Loucy (cell line): ENCODE data around the gene SMDT1.

ENCODE experiments used
- EZH2phosphoT487 ChIP-seq: fragments of 200-600 bp; IDR thresholded peaks from 2 replicates; pipeline ENCODE4 v1.6.1; 2018; ENCODE audit warnings: antibody characterized with exemption, mild to moderate bottlenecking, moderate library complexity, borderline replicate concordance
- TF ChIP-seq, protein P1 (sequence below): fragments of 200-600 bp; sonication (generic); conservative IDR thresholded peaks from 2 replicates; pipeline ENCODE4 v1.5.1; 2014; ENCODE audit warnings: mild to moderate bottlenecking, antibody characterized with exemption, low read length

DNA sequence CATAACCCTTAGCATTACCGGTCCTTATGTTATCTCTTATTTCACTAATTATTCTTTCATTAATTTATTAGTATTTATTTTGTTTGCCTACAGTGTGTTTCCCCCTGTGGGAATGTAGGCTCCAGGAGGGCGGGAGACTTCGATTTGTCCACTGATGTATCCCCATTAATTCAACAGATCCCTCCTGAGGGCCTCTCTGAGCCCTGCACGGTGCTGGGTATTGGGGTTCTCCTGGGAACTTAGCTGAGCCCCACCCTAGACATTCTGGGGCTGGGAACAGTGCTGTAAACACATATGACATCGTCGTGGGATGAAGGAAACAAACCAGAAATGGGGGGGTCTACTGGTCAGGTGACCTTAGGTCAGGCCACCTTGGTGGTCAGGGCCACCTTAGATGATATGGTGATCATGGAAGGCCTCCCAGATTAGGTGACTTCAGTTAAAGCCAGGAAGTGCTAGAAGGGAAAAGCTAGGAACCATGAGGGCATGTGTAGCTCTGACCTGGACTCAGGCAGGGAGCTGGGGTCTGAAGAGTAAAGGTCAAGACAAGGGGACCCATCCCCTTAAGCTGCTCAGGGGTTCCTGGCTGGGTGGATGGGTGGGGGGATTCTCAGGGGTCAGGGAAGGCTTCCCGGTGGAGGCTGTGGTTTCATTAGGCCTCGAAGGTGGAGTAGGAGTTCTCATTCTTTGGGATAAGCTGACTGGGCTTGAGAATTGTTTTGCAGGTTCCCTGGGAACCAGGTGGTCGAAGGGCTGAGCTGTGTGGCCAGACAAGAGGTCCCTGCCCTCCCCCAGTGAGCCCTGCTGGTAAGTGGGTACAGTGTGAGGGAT lies 4.4 kb upstream of the SMDT1 start:
- TF ChIP-seq, protein P1, sequence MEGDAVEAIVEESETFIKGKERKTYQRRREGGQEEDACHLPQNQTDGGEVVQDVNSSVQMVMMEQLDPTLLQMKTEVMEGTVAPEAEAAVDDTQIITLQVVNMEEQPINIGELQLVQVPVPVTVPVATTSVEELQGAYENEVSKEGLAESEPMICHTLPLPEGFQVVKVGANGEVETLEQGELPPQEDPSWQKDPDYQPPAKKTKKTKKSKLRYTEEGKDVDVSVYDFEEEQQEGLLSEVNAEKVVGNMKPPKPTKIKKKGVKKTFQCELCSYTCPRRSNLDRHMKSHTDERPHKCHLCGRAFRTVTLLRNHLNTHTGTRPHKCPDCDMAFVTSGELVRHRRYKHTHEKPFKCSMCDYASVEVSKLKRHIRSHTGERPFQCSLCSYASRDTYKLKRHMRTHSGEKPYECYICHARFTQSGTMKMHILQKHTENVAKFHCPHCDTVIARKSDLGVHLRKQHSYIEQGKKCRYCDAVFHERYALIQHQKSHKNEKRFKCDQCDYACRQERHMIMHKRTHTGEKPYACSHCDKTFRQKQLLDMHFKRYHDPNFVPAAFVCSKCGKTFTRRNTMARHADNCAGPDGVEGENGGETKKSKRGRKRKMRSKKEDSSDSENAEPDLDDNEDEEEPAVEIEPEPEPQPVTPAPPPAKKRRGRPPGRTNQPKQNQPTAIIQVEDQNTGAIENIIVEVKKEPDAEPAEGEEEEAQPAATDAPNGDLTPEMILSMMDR: no peak
- no peak for TF ChIP-seq EZH2phosphoT487
